Measurements from ENCODE around the gene PIK3R6. TPM values are rescaled to one million over a fixed set of nuclear protein-coding genes. Genes with fewer than 3 reads are reported as not detected.

The PIK3R6 gene
- total RNA-seq, 4 donors from 2014 or later, result 0.52 to 2.5 (median 1.1) TPM

DNA sequence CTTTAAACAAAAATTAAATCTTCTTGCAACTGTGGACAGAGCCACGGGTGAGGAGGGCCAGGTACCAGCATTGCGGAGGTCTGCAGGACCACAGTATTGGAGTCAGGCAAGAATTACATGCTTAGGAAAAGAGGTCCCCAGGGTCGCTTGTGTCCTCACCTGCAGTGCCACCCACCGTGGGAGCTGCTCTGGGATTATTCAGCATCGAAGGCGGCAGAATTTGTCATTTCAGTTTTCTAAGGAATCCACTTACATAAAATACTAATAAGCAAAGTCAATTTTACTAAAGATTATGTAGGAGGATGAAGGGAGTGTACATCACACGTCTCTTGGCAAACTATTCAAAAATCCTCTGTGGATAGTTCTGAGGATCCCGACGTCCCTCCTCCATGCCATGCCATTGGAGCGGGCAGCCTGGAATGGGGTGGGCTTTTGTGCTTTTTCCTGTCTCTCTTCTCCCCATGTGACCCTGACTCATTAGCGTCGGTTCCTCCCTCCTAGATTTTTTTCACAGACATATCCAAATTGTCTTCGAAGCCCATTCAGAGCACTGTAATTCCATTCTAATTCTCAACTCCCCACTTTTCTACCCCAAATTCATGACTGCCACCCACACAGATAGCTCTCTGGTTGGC is 3.0 kb upstream of the PIK3R6 start:
- TF ChIP-seq CTCF (IDR thresholded peaks at IDR 0.05), result no peak
- no peak for TF ChIP-seq POLR2A (IDR thresholded peaks at IDR 0.05)
- no peak for DNase-seq (ENCODE audit: low spot score in 2 of 2)
- intact Hi-C loops (cut with DNase I; ENCODE audit: low total_unique reads), result no loop called here
- H3K4me3 ChIP-seq (ENCODE audit: low read depth, poor library complexity, severe bottlenecking), result no peak overlapping the region
- WGBS, 2 donors, result 81 to 85% methylated on average over 13 of the region's 13 CpGs

DNA sequence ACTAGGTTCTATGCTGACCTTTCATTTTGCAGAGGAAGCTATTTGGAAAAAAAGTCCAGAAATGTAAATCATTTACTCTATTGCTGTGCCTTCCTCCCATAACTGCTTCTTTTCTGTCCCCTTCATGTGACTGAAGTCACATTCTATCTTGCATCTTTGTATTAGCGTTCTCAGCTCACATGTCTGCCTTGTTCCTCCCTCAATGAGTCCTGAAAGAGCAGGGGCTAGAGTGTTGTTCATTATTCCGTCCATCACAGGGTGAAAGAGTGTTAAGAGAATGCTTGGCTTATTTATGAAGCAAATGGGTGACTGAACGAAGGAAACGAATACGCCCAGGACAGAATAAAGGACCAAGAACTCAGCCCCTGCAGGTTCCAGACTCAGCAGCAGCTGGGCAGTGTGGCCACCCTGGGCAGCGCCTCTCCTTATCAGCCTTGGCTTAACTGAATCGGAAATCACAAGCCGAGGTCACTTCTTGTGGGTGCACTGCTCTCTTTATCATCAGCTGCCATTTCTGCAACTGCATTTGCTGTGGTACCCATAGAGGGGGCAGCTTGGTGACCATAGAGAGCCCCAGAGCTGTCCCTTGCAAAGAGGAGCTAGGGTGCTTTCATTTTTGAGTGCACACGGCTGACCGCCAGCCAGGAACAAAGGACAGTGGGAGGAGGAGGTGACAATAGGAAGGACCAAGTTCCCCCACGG is 1.8 kb upstream of the PIK3R6 start:
- no peak overlapping the region for H3K4me3 ChIP-seq (ENCODE audit: low read depth, poor library complexity, severe bottlenecking)
- no peak for TF ChIP-seq POLR2A (IDR thresholded peaks at IDR 0.05)
- TF ChIP-seq CTCF (IDR thresholded peaks at IDR 0.05), result no peak
- DNase-seq (ENCODE audit: low spot score in 2 of 2), result peak in 1 of 2 donors; percentile 68
- intact Hi-C loops (cut with DNase I; ENCODE audit: low total_unique reads), result no loop called here
- WGBS, 2 donors, result 78 to 83% methylated on average over 11 of the region's 11 CpGs

DNA sequence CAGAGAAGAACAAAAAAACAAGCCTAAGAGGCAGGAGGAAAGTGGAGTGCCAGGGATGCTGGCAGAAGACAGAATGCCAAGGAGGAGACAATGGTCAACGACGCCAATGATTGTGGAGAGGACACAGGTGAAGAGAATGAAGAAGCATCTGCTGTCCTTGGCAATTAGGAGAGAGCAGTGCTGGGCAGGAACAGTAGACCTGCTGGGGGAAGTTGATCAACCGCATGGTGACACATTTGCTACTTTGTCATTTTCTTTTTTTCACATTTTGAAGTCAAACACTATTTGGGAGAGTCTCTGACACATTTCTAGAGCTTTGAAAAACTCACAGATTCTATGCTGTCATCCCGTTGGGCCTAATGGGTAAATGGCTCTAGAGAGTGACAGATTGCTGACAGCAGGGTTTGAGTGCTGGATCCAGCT is 1.1 kb upstream of the PIK3R6 start:
- TF ChIP-seq POLR2A (IDR thresholded peaks at IDR 0.05) (no peak), CTCF (IDR thresholded peaks at IDR 0.05) (no peak)
- H3K4me3 ChIP-seq (ENCODE audit: low read depth, poor library complexity, severe bottlenecking), result no peak overlapping the region
- WGBS, 2 donors, result 71 to 75% methylated on average over 4 of the region's 4 CpGs
- peak in 1 of 2 donors; percentile 23 for DNase-seq (ENCODE audit: low spot score in 2 of 2)
- intact Hi-C loops (cut with DNase I; ENCODE audit: low total_unique reads), result no loop called here

DNA sequence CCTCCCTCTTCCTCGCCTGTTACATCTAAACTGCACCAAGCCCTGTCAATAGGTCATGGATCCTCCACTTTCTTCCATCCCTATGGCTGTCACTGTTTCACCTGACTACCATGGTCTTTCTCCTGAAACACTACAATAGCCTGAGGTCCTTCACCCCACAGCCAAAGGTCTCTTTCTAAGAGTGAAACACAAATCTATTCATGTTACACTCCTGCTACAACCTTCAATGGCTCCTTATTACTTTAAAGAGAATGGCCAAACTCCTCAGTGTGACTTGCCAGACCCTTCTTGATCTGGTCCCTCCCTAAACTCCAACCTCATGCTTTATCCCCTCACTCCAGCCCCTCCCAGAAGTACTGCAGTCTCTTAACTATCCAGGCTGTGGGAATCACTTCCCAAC is 618 bp upstream of the PIK3R6 start:
- intact Hi-C loops (cut with DNase I; ENCODE audit: low total_unique reads), result no loop called here
- no peak overlapping the region for H3K4me3 ChIP-seq (ENCODE audit: low read depth, poor library complexity, severe bottlenecking)
- TF ChIP-seq POLR2A (IDR thresholded peaks at IDR 0.05) (no peak), CTCF (IDR thresholded peaks at IDR 0.05) (no peak)
- DNase-seq (ENCODE audit: low spot score in 2 of 2), result no peak
- 91 to 100% methylated on average over 1 of the region's 1 CpG for WGBS, 2 donors

DNA sequence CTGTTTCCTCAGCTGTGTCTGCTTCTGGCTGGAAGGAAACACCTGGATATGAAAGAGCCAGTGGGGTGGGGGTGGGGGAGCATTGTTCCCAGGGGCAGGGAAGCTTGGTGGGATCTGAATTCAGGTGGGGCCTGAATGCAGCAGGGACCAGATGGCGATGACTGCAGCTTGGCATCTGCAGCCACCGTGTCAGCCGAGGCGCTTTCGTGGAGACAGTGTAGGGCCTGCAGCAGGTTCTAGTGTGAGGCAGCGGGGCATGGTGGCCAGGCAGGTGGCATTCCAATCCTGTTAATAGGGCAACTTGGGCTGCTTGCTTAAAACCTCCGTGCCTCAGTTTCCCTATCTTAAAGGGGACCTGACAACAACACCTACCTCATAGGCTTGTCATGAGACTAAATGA is 1.7 kb downstream of the PIK3R6 start:
- WGBS, 2 donors, result 81 to 87% methylated on average over 7 of the region's 7 CpGs
- intact Hi-C loops (cut with DNase I; ENCODE audit: low total_unique reads), result no loop called here
- no peak for TF ChIP-seq POLR2A (IDR thresholded peaks at IDR 0.05)
- TF ChIP-seq CTCF (IDR thresholded peaks at IDR 0.05), result no peak
- H3K4me3 ChIP-seq (ENCODE audit: low read depth, poor library complexity, severe bottlenecking), result no peak overlapping the region
- no peak for DNase-seq (ENCODE audit: low spot score in 2 of 2)
